ENCODE measurements around the gene ITPR2. TPM values are rescaled to one million over a fixed set of nuclear protein-coding genes. Genes with fewer than 3 reads are reported as not detected.

The ITPR2 gene
- total and polyA plus RNA-seq, 2 of the 8 experiments (the other 6 are each of a cell fraction or from before 2014, with no cell fraction given), result 4.1 to 48.3 TPM

DNA sequence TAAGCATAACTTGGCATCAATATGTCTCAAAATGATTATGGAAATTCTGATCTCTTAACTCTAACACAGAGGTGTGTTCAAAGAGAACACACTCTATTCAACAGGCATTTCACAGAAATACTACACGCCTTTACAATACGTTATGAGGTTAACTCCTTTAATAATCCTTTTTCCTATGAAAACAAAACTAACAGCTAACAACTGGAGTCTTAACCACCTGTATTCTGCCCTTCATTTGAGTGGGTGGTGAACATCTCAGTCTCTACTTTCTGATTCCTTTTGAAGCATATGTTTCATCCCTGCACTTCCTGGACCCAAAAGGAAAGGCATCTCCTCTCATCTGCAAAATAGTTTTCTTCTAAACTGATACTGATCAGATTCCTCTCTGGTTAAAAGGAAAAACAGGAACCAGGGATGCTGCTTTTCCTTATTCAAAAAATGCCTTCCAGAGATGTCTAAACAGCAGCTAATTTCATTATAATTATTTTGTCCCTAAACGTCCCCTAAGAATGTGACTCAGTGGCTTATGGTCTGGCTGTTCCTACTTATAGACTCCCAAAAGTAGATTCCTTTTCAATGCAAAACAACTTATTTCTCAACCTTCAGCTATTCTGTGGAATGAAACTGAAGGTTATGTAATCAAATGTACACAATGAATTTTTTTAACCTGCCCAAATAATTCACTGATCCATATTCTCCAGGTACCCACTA lies 24.1 kb downstream of the ITPR2 start (continued):
- TF ChIP-seq RBBP5 (IDR thresholded peaks at IDR 0.05; ENCODE audit: borderline replicate concordance, low read depth, low read length), result no peak
